DMS153 (cell line): ENCODE measurements around the gene BDNF.
"Not testable (repeated sequence)": the region's sequence is repeated elsewhere in the genome, so short reads cannot be mapped to it uniquely, and the experiment has no call there.

Experiments
- DNase-seq: peaks from one replicate; lab custom pipeline; 2025; lab: John Stamatoyannopoulos, UW

Gene BDNF

DNA sequence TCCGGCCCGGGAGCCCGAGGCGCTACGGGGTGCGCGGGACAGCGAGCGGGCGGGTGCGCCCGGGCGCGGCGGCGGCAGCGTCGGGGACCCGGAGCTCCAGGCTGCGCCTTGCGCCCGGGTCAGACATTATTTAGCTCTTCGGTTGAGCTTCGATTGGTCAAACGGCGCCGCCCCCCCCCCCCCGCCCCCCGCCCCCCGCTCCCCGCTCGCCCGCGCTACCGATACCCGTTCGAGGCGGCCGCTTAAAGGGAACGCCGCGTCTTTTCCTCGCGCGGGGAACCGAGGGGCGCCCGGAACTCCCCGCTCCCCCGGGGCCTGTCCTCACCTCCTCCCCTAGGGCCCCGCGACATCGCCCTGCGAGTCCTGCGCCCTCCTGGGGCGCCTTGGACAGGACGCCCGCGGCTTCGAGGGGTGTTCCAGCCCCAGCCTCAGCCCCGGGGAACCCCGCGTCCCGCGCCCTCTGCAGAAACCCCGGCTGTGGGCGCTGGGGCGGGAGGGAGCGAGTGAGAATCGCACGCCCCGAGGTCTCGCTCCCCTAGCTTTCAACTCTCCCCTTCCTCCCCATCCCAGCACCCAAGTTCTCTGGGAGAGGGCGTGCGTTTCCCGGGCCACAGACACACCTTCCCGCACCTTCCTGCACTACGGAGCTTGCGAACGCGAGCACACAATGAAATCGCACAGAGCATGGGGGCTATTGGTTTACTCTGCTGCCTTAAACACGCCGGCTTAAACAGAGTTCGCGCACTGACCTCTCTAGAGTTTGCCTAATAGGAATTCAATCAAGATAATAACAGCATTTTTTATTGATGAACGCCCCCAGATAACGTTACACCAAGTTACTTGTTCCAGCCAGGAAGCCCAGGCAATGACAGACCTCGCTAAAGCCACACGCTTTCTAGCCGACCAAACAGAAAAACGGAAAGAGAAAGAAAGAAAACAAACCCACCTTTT lies at the start of gene BDNF:
Gene BDNF (minus strand): TSS at position 105 of the 951 bp plus-strand sequence. CDS start 41,891 bp downstream, outside the sequence.
- DNase-seq: no peak

- DNase-seq: no peak
Observed at GRCh38 chr11:27740362-27741013, 40.2 kb upstream of the BDNF start.

DNA sequence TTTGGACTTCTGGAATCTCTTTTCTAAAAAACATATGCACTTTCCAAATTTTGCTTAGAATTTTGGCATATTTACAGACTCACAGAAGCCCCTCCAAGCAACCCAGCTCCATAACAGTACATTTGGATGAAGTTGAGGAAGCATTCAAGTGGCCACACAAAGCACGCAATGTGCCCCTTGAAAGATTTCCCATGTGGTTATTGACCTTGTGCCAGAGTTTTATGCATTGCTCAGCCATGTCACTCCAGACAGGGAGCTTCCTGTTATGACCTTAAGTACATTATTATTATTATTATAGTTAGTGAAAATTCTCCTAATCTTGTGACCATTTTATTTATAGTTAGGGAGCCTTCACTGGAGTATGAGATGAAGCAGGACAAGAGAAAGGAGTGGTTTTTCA lies 35.0 kb upstream of the BDNF start:
- DNase-seq: no peak

DNA sequence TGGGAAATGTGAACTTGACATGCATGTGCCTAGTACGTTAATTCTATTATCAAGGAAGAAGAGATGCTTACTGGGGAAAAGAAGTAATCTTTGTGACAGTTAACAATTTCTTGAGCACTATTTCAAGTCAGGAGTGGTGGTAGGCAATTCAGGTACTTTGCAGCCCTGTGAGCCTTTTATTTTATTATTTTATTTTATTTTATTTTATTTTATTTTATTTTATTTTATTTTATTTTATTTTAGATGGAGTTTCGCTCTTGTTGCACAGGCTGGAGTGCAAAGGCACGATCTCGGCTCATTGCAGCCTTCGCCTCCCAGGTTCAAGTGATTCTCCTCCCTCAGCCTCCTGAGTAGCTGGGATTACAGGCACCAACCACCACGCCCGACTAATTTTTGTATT lies 31.5 kb upstream of the BDNF start:
- DNase-seq: not testable (repeated sequence)

DNA sequence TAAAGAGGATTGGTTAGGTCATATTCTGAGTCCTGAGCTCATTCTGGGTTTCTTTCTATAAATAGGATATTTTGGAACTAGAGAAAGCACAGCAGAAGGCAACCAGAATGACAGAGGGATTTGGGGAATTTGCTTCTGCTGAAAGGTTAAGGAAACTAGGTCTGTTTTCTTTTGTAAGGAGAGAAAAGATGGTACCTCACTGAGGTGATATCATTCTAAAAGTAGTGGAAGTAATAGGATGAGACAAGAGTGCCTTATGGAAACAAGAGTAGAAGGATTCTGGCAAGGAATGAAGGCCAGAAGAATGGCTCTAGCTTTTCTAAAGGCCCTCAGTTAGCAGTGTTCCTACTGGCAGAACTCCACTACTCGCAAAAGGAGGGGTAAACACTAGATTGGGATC lies 26.7 kb upstream of the BDNF start:
- DNase-seq: no peak

DNA sequence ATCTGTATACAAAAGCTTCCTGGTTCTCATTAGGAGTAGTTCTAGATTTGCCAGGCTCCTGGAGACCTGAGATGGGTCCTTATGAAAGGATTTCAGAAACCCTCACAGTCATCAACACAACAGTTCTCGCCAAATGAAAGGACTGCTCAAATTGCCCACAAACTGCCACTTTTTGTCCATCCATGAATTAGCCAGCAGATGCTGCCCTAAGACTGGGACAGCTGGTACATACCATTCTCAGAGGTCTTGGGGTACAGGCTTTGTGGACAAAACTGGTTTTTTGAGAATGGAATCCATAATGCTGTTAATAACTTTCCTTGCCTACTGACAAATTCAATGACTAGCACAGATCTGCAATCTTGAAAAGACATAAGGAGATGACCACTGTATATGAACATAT lies 23.4 kb upstream of the BDNF start:
- no peak for DNase-seq

- no peak for DNase-seq
Observed at GRCh38 chr11:27722953-27723344, 22.7 kb upstream of the BDNF start.

- peak; percentile 26 for DNase-seq
Observed at GRCh38 chr11:27722117-27722952, 22.1 kb upstream of the BDNF start.

DNA sequence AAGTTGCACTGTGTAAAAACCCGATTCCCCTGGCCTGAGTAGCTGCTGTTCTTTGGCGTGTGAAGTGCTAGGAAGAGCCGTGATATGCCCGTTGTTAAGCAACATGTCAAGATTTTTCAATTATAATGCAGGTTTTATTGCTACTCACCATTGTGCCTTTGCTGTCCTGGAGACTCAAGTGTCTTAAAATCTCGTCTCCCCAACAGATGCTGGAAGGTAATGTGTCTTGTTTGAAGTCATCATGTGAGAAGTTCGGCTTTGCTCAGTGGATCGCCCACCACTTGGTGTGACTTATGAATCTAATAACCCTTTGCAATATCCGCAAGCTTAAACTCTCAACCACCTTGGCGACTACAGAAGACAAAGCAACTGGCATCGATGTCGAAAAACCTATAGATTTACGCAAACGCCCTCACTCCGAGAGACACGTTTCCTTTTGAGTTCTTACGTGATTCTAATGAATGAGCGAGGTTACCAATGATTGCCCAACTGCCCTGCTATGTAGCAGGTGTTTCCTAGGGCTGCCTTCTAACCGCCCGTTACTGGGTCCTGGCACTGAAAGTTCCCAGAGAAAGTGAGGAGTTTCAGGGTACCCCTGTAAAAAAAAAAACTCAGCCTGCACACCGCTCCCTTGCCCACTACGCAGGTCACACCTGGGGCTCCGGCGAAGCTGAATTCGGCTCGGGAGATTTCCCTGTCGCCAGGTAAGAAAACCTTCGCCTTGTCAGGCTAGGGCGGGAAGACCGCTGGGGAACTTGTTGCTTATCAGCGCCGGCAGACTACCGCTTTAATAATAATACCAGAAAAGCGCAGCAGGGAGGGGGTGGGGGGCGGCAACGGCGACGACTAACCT lies 21.2 kb upstream of the BDNF start:
- no peak for DNase-seq

DNA sequence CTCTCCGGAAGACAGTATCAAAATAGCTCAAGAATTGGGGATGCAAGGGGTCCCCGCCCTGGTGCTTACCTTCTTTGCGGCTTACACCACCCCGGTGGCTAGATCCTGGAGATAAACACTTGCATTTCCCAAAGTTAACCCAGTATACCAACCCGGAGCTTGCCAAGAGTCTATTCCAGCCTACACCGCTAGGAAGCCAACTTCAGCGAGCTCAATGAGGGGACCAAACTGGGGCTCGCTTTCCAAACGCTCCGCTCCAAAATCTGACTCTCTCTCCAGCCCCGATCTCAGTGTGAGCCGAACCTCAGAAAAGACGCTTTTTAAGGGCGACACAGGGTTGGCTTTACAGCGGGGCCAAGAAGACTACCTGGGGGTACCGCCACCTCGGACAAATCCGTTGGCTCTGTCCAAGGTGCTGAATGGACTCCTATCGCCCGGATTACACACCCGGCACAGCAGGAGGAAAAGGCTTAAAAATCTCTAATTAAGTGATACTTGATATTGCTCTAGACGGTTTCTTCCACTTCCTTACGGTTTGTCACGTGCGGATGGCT lies 20.1 kb upstream of the BDNF start:
- DNase-seq: no peak

GRCh38 chr11:27719546-27719925 lies 19.3 kb upstream of the BDNF start:
- DNase-seq: no peak

- DNase-seq: no peak
Observed at GRCh38 chr11:27718863-27719545, 18.7 kb upstream of the BDNF start.

GRCh38 chr11:27718346-27718862 lies 18.1 kb upstream of the BDNF start:
- DNase-seq: peak; percentile 38

- no peak for DNase-seq
Observed at GRCh38 chr11:27717801-27718229, 17.6 kb upstream of the BDNF start.

GRCh38 chr11:27717377-27717776 lies 17.1 kb upstream of the BDNF start:
- no peak for DNase-seq

- DNase-seq: no peak
Observed at GRCh38 chr11:27716835-27717234, 16.6 kb upstream of the BDNF start.

GRCh38 chr11:27716216-27716615 lies 16.0 kb upstream of the BDNF start:
- DNase-seq: no peak

GRCh38 chr11:27711725-27712124 lies 11.5 kb upstream of the BDNF start:
- DNase-seq: no peak

DNA sequence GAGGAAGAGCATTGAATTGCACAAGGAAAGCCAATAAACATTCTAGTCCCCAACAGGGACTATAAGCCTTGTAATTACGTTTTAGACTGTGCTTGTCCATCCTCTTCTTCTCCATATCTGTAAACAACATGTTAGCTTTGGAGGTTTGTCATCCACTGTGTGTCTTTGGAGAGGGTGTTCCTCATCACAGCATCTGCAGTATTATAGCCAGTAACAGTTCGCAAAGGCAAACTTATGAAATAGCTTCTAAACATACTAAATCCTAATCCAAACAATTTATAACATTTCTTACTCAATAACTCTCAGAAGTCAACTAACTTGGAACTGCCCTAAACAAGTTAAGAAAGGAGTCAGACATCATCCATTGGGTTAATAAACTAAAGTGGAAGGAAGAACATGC lies 10.3 kb upstream of the BDNF start:
- DNase-seq: no peak

DNA sequence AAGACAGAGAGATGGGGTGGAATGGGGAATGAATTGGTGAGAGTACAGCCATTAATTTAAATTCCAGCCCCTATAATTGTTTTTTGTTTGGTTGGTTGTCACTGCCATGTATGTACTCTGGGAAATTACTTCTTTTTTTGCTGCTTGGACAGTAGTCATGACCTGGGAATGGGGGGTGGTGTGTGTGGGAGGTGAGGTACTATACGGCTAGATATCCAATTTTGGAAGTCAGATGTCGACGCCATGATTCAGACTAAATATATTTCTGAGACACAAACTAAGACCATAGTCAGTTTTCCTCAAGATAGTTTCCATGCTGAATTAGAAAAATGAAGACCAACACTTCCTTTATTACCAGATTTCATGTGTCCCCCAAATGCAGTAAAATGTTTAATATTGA lies 7.4 kb upstream of the BDNF start:
- DNase-seq: no peak
